GM13976 (cell line): ENCODE results near the gene METTL9.

Source experiments
- DNase-seq: peaks from one replicate; pipeline ENCODE4 v3.0.0; 2012; ENCODE audit warnings: low spot score
- CTCF ChIP-seq: IDR thresholded peaks from 2 replicates; pipeline ENCODE4 v1.5.1; 2012; ENCODE audit warnings: borderline replicate concordance, mild to moderate bottlenecking; ENCODE audit not compliant: insufficient read depth; ENCODE audit errors: extremely low read depth, missing control alignments, control extremely low read depth
- in situ Hi-C: fragments of 300-500 bp; cut with MboI; formaldehyde crosslinking; loops from one replicate; pipeline ENCODE4 v1.12.0; 2022; ENCODE audit warnings: low sequenced_read_pairs, mixed read lengths, inconsistent platforms; ENCODE audit not compliant: unreplicated experiment

Gene METTL9

GRCh38 chr16:21589551-21589950 is 9.8 kb upstream of the METTL9 start:
- DNase-seq: no peak
- in situ Hi-C loops: loop anchor here (25.0 kb wide), 1 partner anchor 123 kb away; no protein-coding TSS in a partner anchor
- TF ChIP-seq CTCF: no peak

GRCh38 chr16:21590287-21590686 is 9.1 kb upstream of the METTL9 start:
- TF ChIP-seq CTCF: no peak
- DNase-seq: no peak
- in situ Hi-C loops: loop anchor here (25.0 kb wide), 1 partner anchor 122 kb away; no protein-coding TSS in a partner anchor

- in situ Hi-C loops: loop anchor here (25.0 kb wide), 1 partner anchor 122 kb away; no protein-coding TSS in a partner anchor
- no peak for TF ChIP-seq CTCF
- DNase-seq: no peak
Measured at GRCh38 chr16:21590796-21591195, 8.6 kb upstream of the METTL9 start.

- no peak for DNase-seq
- in situ Hi-C loops: loop anchor here (25.0 kb wide), 1 partner anchor 120 kb away; no protein-coding TSS in a partner anchor
- TF ChIP-seq CTCF: no peak
Measured at GRCh38 chr16:21592191-21592590, 7.2 kb upstream of the METTL9 start.

GRCh38 chr16:21593530-21594289 is 5.7 kb upstream of the METTL9 start:
- no peak for DNase-seq
- TF ChIP-seq CTCF: no peak
- in situ Hi-C loops: loop anchor here (25.0 kb wide), 1 partner anchor 119 kb away; no protein-coding TSS in a partner anchor

GRCh38 chr16:21597561-21598030 is 1.8 kb upstream of the METTL9 start:
- DNase-seq: no peak
- in situ Hi-C loops: loop anchor here (25.0 kb wide), 1 partner anchor 115 kb away; no protein-coding TSS in a partner anchor
- no peak for TF ChIP-seq CTCF

- in situ Hi-C loops: loop anchor here (25.0 kb wide), 1 partner anchor 114 kb away; no protein-coding TSS in a partner anchor
- TF ChIP-seq CTCF: no peak
- no peak for DNase-seq
Measured at GRCh38 chr16:21598206-21598605, 1.2 kb upstream of the METTL9 start.
